Measurements from ENCODE around the gene SAFB2. TPM values are rescaled to one million over a fixed set of nuclear protein-coding genes. Genes with fewer than 3 reads are reported as not detected.

SAFB2 gene
- total and polyA plus RNA-seq, 2 of the 13 experiments (the other 11 are each of a cell fraction or from before 2014, with no cell fraction given) = 11.2 to 31.5 TPM

DNA sequence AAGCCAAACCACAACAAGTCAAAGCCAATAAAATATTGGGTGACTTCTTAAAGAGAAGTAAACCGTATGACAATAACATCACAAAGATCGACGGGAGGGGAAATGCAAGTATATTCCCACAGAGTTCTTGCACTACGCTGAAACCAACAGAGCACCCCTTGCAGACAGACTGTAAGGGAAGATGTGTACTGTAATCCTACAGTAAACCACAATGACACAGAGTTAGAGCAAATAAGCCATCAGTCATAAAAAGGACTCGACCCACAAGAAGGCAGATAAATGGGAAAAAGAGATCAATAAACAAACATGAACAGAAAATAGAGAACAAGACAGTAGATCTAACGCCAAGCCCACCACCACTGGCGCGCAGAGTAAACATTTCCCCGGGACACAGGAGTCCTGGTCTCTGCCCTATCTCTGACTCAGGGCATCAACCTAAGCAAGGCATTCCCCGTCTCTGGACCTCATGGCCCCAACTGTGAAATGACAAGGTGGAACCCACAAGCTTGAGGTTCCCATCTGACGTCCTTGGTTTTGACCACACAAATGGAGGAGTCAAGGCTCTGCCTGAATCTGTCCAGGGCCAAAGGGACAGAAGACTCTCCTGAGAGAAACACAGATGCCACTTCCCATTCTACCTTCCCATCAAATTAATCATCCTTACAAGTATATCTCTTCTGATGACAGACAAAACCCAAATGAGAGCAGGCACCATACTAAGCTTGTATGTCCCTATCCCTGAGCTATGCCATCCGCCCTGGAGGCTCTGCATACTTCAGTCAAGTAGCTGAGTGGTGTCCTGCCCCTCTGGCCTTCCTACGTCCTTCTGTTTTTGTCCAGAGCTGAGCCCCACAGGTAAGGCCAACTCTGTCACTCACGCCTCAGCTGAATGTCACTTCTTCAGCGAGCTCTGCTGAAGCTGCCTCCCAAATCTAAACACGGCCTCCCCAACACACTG, 15.0 kb downstream of the SAFB2 start:
- Histone ChIP-seq H3K4me2 (ENCODE audit: low read depth, low read length) (no peak overlapping the region), H3K9me3 (ENCODE audit: low read length) (no peaks in the 10 kb centered on the region), H4K20me1 (ENCODE audit: insufficient read depth, low read length) (no peaks in the 10 kb centered on the region), H2AFZ (ENCODE audit: low read length) (no peak overlapping the region), H3K36me3 (replicated peaks in 1 of 2; ENCODE audit: control insufficient read depth in 1 of 2, insufficient read depth in 2 of 2, low read length in 2 of 2) (peaks cover 34 to 78% of the 10 kb centered on the region in 2 experiments), H3K4me1 (ENCODE audit: insufficient read depth, low read length) (peaks cover 27% of the 10 kb centered on the region), H3K27me3 (ENCODE audit: control insufficient read depth in 1 of 2, insufficient read depth in 2 of 2, low read length in 2 of 2) (no peaks in the 10 kb centered on the region), H3K27ac (ENCODE audit: extremely low read length, insufficient read depth, low read length) (peak overlapping the region; percentile 4), H3K9ac (ENCODE audit: insufficient read depth, low read depth, low read length) (no peak overlapping the region), H3K4me3 (replicated peaks in 1 of 3; ENCODE audit: insufficient read depth in 1 of 3, low read depth in 2 of 3, low read length in 3 of 3) (no peak overlapping the region), H3K79me2 (ENCODE audit: insufficient read depth, low read length) (peaks cover 13% of the 10 kb centered on the region)
- in situ Hi-C loops (cut with HindIII; ENCODE audit: extremely low pct_ligation_motif_present, low pct_unique_long_range_greater_than_20kb) = no loop called here
- BruUV-seq (replicated peaks) = no TSS peak
- intact Hi-C loops (cut with micrococcal nuclease; ENCODE audit: unreplicated experiment) = no loop called here
- 92% methylated on average over 16 of the region's 16 CpGs for WGBS (ENCODE audit: low lambda C conversion rate)
- ATAC-seq (peak; percentile 21; the same call in 1 of the 3 replicates), FAIRE-seq (no peak), DNase-seq (ENCODE audit: low spot score) (no peak)
- ChIA-PET CTCF (ENCODE audit: low intra/inter-chr PET ratio, low total read pairs) (no interaction called here), POLR2A (no interaction called here)
- TF ChIP-seq CBX2 (IDR thresholded peaks at IDR 0.05; ENCODE audit: low read depth, low read length) = no peak
- TF ChIP-seq CBX2 (CRISPR knock-in tag; IDR thresholded peaks at IDR 0.05; ENCODE audit: low read depth) = no peak
- TF ChIP-seq RBFOX2 (IDR thresholded peaks at IDR 0.05; ENCODE audit: low read depth, low read length) = 0 out of 2 replicates have a peak, but pooled peaks have one; percentile 17

DNA sequence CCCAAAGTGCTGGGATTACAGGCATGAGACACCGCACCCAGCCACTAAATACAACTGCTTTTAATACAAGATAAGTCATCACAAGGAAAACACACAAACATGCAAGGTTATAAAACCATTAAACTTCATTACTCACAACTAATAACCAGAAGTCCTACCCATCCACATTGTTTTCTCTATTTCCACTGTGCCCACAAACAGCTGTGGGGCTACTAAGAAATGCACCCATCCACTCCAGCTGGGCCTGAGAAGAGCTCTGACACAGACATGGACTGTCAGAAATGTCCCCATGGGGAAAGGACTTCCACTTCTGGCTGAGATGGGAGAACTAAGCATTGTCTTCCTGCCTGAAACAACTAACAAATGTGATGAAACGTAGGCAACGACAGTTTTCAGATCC, 17.2 kb downstream of the SAFB2 start:
- H4K20me1 ChIP-seq (ENCODE audit: insufficient read depth, low read length) = no peaks in the 10 kb centered on the region
- H3K27me3 ChIP-seq (ENCODE audit: control insufficient read depth in 1 of 2, insufficient read depth in 2 of 2, low read length in 2 of 2) = no peaks in the 10 kb centered on the region
- FAIRE-seq (no peak), ATAC-seq (no peak), DNase-seq (ENCODE audit: low spot score) (no peak)
- H3K4me2 ChIP-seq (ENCODE audit: low read depth, low read length) = no peak overlapping the region
- peaks cover 13% of the 10 kb centered on the region for H3K79me2 ChIP-seq (ENCODE audit: insufficient read depth, low read length)
- no peak overlapping the region for H3K9ac ChIP-seq (ENCODE audit: insufficient read depth, low read depth, low read length)
- H3K4me1 ChIP-seq (ENCODE audit: insufficient read depth, low read length) = peaks cover 27% of the 10 kb centered on the region
- TF ChIP-seq, protein P1, sequence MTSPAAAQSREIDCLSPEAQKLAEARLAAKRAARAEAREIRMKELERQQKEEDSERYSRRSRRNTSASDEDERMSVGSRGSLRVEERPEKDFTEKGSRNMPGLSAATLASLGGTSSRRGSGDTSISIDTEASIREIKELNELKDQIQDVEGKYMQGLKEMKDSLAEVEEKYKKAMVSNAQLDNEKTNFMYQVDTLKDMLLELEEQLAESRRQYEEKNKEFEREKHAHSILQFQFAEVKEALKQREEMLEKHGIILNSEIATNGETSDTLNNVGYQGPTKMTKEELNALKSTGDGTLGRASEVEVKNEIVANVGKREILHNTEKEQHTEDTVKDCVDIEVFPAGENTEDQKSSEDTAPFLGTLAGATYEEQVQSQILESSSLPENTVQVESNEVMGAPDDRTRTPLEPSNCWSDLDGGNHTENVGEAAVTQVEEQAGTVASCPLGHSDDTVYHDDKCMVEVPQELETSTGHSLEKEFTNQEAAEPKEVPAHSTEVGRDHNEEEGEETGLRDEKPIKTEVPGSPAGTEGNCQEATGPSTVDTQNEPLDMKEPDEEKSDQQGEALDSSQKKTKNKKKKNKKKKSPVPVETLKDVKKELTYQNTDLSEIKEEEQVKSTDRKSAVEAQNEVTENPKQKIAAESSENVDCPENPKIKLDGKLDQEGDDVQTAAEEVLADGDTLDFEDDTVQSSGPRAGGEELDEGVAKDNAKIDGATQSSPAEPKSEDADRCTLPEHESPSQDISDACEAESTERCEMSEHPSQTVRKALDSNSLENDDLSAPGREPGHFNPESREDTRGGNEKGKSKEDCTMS (CRISPR knock-in tag; conservative IDR thresholded peaks at IDR 0.05) = no peak
- TF ChIP-seq ZNF614 (CRISPR knock-in tag; IDR thresholded peaks at IDR 0.05; ENCODE audit: borderline replicate concordance) = no peak
- no peak for TF ChIP-seq GPN1 (CRISPR knock-in tag; IDR thresholded peaks at IDR 0.05; ENCODE audit: borderline replicate concordance)
- no peak for TF ChIP-seq HOXA9 (CRISPR knock-in tag; IDR thresholded peaks at IDR 0.05; ENCODE audit: borderline replicate concordance)
- TF ChIP-seq, protein P2, sequence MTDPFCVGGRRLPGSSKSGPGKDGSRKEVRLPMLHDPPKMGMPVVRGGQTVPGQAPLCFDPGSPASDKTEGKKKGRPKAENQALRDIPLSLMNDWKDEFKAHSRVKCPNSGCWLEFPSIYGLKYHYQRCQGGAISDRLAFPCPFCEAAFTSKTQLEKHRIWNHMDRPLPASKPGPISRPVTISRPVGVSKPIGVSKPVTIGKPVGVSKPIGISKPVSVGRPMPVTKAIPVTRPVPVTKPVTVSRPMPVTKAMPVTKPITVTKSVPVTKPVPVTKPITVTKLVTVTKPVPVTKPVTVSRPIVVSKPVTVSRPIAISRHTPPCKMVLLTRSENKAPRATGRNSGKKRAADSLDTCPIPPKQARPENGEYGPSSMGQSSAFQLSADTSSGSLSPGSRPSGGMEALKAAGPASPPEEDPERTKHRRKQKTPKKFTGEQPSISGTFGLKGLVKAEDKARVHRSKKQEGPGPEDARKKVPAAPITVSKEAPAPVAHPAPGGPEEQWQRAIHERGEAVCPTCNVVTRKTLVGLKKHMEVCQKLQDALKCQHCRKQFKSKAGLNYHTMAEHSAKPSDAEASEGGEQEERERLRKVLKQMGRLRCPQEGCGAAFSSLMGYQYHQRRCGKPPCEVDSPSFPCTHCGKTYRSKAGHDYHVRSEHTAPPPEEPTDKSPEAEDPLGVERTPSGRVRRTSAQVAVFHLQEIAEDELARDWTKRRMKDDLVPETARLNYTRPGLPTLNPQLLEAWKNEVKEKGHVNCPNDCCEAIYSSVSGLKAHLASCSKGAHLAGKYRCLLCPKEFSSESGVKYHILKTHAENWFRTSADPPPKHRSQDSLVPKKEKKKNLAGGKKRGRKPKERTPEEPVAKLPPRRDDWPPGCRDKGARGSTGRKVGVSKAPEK (CRISPR knock-in tag; IDR thresholded peaks at IDR 0.05; ENCODE audit: borderline replicate concordance) = no peak
- no peak for TF ChIP-seq ZFYVE20 (CRISPR knock-in tag; IDR thresholded peaks at IDR 0.05; ENCODE audit: borderline replicate concordance, low read depth)
- peaks cover 40 to 80% of the 10 kb centered on the region in 2 experiments for H3K36me3 ChIP-seq (replicated peaks in 1 of 2; ENCODE audit: control insufficient read depth in 1 of 2, insufficient read depth in 2 of 2, low read length in 2 of 2)
- no peak overlapping the region for H2AFZ ChIP-seq (ENCODE audit: low read length)
- in situ Hi-C loops (cut with HindIII; ENCODE audit: extremely low pct_ligation_motif_present, low pct_unique_long_range_greater_than_20kb) = no loop called here
- H3K9me3 ChIP-seq (ENCODE audit: low read length) = no peaks in the 10 kb centered on the region
- no peak overlapping the region for H3K27ac ChIP-seq (ENCODE audit: extremely low read length, insufficient read depth, low read length)
- WGBS (ENCODE audit: low lambda C conversion rate) = 100% methylated on average over 3 of the region's 3 CpGs
- BruUV-seq (replicated peaks) = no TSS peak
- intact Hi-C loops (cut with micrococcal nuclease; ENCODE audit: unreplicated experiment) = no loop called here
- ChIA-PET CTCF (ENCODE audit: low intra/inter-chr PET ratio, low total read pairs) (no interaction called here), POLR2A (interaction anchor here (1.2 kb wide), 1 partner anchor 17 kb away, joined by 3 read pairs; the partner anchor contains the start of genes SAFB and SAFB2)
- no peak overlapping the region for H3K4me3 ChIP-seq (replicated peaks in 1 of 3; ENCODE audit: insufficient read depth in 1 of 3, low read depth in 2 of 3, low read length in 3 of 3)
